K562 (cell line): ENCODE measurements around the gene SLC22A16. TPM values are rescaled to one million over a fixed set of nuclear protein-coding genes. Genes with fewer than 3 reads are reported as not detected.

Experiments used
- ATAC-seq: fragments of 200-7000 bp; cut with Tn5 transposase; 3 replicates; pipeline ENCODE4 v1.9.1; 2020; ENCODE audit warnings: moderate library complexity
- BruUV-seq: library from RNA; stranded (reverse); fragments of 400-500 nt; replicated peaks from 2 replicates; lab custom pipeline; 2021; lab: Mats Ljungman, UMichigan
- CTCF ChIA-PET: fragments of 300-600 bp; formaldehyde crosslinking; extraction: SDS; loops from one replicate; lab custom pipeline; 2021; ENCODE audit warnings: low intra/inter-chr PET ratio; lab: Yijun Ruan, JAX
- POLR2A ChIA-PET: fragments of 300-600, 350-650 bp; sonication (Branson Sonifier 250); formaldehyde crosslinking; extraction: SDS; loops from one replicate; lab custom pipeline; 2021; ENCODE audit warnings: antibody characterized with exemption, inconsistent platforms; lab: Yijun Ruan, JAX
- DNase-seq, 4 experiments: peaks; one replicate each; pipeline versions ENCODE4 v3.0.0 to v3.0.0-alpha.2; 2011 to 2018; ENCODE audit warnings: low spot score in 3 of 4, mixed read lengths in 3 of 4; ENCODE audit errors: extremely low read depth in 1 of 4
- FAIRE-seq: peaks from 2 replicates; lab custom pipeline; 2011; peaks lifted over from hg19 to GRCh38; lab: Jason Lieb, UNC
- H2AFZ ChIP-seq: 2 replicates; pipeline ENCODE4 v1.6.0; 2011; ENCODE audit warnings: low read depth, low read length, control low read depth, inconsistent platforms
- H3K27ac ChIP-seq: fragments of 200-600 bp; 3 replicates; pipeline ENCODE4 v1.8.0; 2011; ENCODE audit warnings: low read depth, mild to moderate bottlenecking, control low read depth, inconsistent platforms, low read length, moderate library complexity, mixed read lengths; ENCODE audit errors: extremely low read depth
- H3K27me3 ChIP-seq, 2 experiments: fragments of 300-600 bp in 1 of 2; 2 replicates in 1 of 2; 3 replicates in 1 of 2; pipeline versions ENCODE4 v1.6.0 to v1.8.0; 2011; ENCODE audit warnings: inconsistent platforms in 2 of 2, low read length in 2 of 2, mild to moderate bottlenecking in 1 of 2, mixed read lengths in 1 of 2, moderate library complexity in 1 of 2; ENCODE audit not compliant: control insufficient read depth in 2 of 2, insufficient read depth in 2 of 2
- H3K36me3 ChIP-seq: fragments of 300-600 bp; 3 replicates; pipeline ENCODE4 v1.8.0; 2011; ENCODE audit warnings: mild to moderate bottlenecking, low read length, inconsistent platforms; ENCODE audit not compliant: control insufficient read depth, insufficient read depth
- H3K4me1 ChIP-seq, 2 experiments: fragments of 200-600 bp in 1 of 2; replicated peaks in 1 of 2; 2 replicates in 1 of 2; 3 replicates in 1 of 2; pipeline versions ENCODE4 v1.5.1 to v1.8.0; 2011; ENCODE audit warnings: inconsistent platforms in 2 of 2, low read length in 2 of 2, mild to moderate bottlenecking in 1 of 2, mixed read lengths in 1 of 2, moderate library complexity in 1 of 2; ENCODE audit not compliant: control insufficient read depth in 2 of 2, insufficient read depth in 2 of 2
- H3K4me2 ChIP-seq: 2 replicates; pipeline ENCODE4 v1.6.1; 2011; ENCODE audit warnings: low read length, control low read depth, inconsistent platforms, mixed read lengths; ENCODE audit not compliant: insufficient read depth
- H3K4me3 ChIP-seq: fragments of 200-600 bp; sonication (generic), shearing (Covaris generic); 2 replicates; pipeline ENCODE4 v1.5.1; 2016; ENCODE audit warnings: control low read depth, inconsistent platforms
- H3K79me2 ChIP-seq: fragments of 200-600 bp; 3 replicates; pipeline ENCODE4 v1.8.0; 2011; ENCODE audit warnings: low read length, inconsistent platforms; ENCODE audit not compliant: control insufficient read depth, insufficient read depth
- H3K9ac ChIP-seq, 2 experiments: 2 replicates each; pipeline versions ENCODE4 v1.6.0 to v1.6.1; 2011; ENCODE audit warnings: low read depth in 2 of 2, low read length in 2 of 2, control low read depth in 1 of 2, inconsistent platforms in 1 of 2, mild to moderate bottlenecking in 1 of 2, mixed read lengths in 1 of 2; ENCODE audit not compliant: insufficient read depth in 1 of 2
- H3K9me1 ChIP-seq: one replicate; pipeline ENCODE4 v1.6.0; 2011; ENCODE audit warnings: inconsistent platforms, mild to moderate bottlenecking, low read length, moderate library complexity; ENCODE audit not compliant: control insufficient read depth, insufficient read depth
- H3K9me3 ChIP-seq: replicated peaks from 2 replicates; pipeline ENCODE4 v1.5.1; 2011; ENCODE audit warnings: low read depth, low read length, inconsistent platforms; ENCODE audit not compliant: control insufficient read depth, insufficient read depth
- H4K20me1 ChIP-seq: replicated peaks from 2 replicates; pipeline ENCODE4 v1.6.1; 2011; ENCODE audit warnings: low read length, inconsistent platforms, mixed read lengths; ENCODE audit not compliant: control insufficient read depth, insufficient read depth
- CBFA2T2 ChIP-seq: fragments of 450-650 bp; conservative IDR thresholded peaks from 2 replicates; pipeline ENCODE4 v1.6.1; 2017; ENCODE audit warnings: mild to moderate bottlenecking
- GABPA ChIP-seq: fragments of 200-800 bp; sonication (Bioruptor generic); conservative IDR thresholded peaks from 2 replicates; pipeline ENCODE4 v1.6.1; 2016; ENCODE audit warnings: low read depth, missing genetic modification characterization, missing compliant biosample characterization
- LCOR ChIP-seq: sonication (generic); formaldehyde crosslinking; IDR thresholded peaks from 2 replicates; pipeline ENCODE4 v1.8.0; 2022; ENCODE audit warnings: mild to moderate bottlenecking, missing genetic modification reagents
- POLR3A ChIP-seq: IDR thresholded peaks from 2 replicates; pipeline ENCODE4 v1.6.1; 2011; ENCODE audit warnings: borderline replicate concordance, mild to moderate bottlenecking, moderate library complexity; ENCODE audit not compliant: insufficient read length, insufficient read depth; ENCODE audit errors: extremely low read depth
- PYGO2 ChIP-seq: fragments of 450-650 bp; IDR thresholded peaks from 2 replicates; pipeline ENCODE4 v1.6.1; 2016; ENCODE audit warnings: mild to moderate bottlenecking, missing genetic modification characterization, moderate library complexity, missing compliant biosample characterization
- SNRNP70 ChIP-seq: fragments of 200-400 bp; formaldehyde crosslinking; optimal IDR thresholded peaks from 2 replicates; pipeline ENCODE3; 2017; ENCODE audit warnings: low read depth, low read length
- TAL1 ChIP-seq: fragments of 450-650 bp; IDR thresholded peaks from 2 replicates; pipeline ENCODE4 v1.6.1; 2016; ENCODE audit warnings: mild to moderate bottlenecking
- ZNF592 ChIP-seq: fragments of 450-650 bp; IDR thresholded peaks from 2 replicates; pipeline ENCODE4 v1.6.1; 2017; ENCODE audit warnings: antibody characterized with exemption, mild to moderate bottlenecking
- WGBS: fragments of 100-300 bp; shearing (Covaris generic); methylation state at CpG from one replicate; pipeline ENCODE4 v1.1.6; 2016; ENCODE audit warnings: low coverage, mixed read lengths; ENCODE audit not compliant: insufficient coverage; ENCODE audit errors: missing lambda C conversion rate; 5-methylcytosine and 5-hydroxymethylcytosine counted together
- in situ Hi-C: fragments of 300-500 bp; cut with MboI; formaldehyde crosslinking; loops from 4 replicates; pipeline ENCODE4 v1.15.0; 2018; ENCODE audit warnings: inconsistent platforms, mixed read lengths
- intact Hi-C: fragments of 100-400 bp; cut with micrococcal nuclease; formaldehyde crosslinking; loops from 2 replicates; pipeline ENCODE4 v1.14.2; 2022
- polyA plus RNA-seq, 8 experiments: library from polyadenylated mRNA; depleted of rRNA in 4 of 8; stranded (reverse) in 5 of 8; unstranded in 3 of 8; fragments of >200 nt; fragmentation: Nextera tagmentation in 2 of 8; fragmentation: Illumina TruSeq in 1 of 8; extraction: Ambion mirVana in 2 of 8; extraction: Trizol in 1 of 8; gene quantifications; 2 replicates each; pipeline versions ENCODE4 v1.2.1 to v1.2.3, GENCODE V29; 2011 to 2014; ENCODE audit warnings: inconsistent platforms in 1 of 8, missing spikeins in 1 of 8
- total RNA-seq, 7 experiments: library from RNA; depleted of rRNA in 6 of 7; stranded (reverse); fragments of >200 nt in 6 of 7; fragmentation: Illumina TruSeq in 2 of 7; extraction: Trizol in 2 of 7; gene quantifications; 2 replicates each; pipeline versions ENCODE4 v1.2.1 to v1.2.3, GENCODE V29; 2011 to 2021; ENCODE audit warnings: low replicate concordance in 1 of 7
- TF ChIP-seq, protein P1 (sequence below): sonication (generic); formaldehyde crosslinking; IDR thresholded peaks from 2 replicates; pipeline ENCODE4 v1.8.0; 2022; ENCODE audit warnings: missing genetic modification reagents, mild to moderate bottlenecking, borderline replicate concordance
- TF ChIP-seq, protein P2 (sequence below), 3 experiments: IDR thresholded peaks in 2 of 3; conservative IDR thresholded peaks in 1 of 3; 2 replicates each; pipeline ENCODE4 v1.5.1; 2011 to 2012; ENCODE audit warnings: low read length in 3 of 3, mild to moderate bottlenecking in 3 of 3, control low read depth in 2 of 3, improper control_type of control experiment in 1 of 3, inconsistent platforms in 1 of 3, low read depth in 1 of 3, mixed read lengths in 1 of 3, moderate library complexity in 1 of 3; ENCODE audit not compliant: insufficient read depth in 2 of 3

SLC22A16 gene
- total and polyA plus RNA-seq, 9 of the 15 experiments (the other 6 are each of a cell fraction or from before 2014, with no cell fraction given): not detected

- TF ChIP-seq, protein P1, sequence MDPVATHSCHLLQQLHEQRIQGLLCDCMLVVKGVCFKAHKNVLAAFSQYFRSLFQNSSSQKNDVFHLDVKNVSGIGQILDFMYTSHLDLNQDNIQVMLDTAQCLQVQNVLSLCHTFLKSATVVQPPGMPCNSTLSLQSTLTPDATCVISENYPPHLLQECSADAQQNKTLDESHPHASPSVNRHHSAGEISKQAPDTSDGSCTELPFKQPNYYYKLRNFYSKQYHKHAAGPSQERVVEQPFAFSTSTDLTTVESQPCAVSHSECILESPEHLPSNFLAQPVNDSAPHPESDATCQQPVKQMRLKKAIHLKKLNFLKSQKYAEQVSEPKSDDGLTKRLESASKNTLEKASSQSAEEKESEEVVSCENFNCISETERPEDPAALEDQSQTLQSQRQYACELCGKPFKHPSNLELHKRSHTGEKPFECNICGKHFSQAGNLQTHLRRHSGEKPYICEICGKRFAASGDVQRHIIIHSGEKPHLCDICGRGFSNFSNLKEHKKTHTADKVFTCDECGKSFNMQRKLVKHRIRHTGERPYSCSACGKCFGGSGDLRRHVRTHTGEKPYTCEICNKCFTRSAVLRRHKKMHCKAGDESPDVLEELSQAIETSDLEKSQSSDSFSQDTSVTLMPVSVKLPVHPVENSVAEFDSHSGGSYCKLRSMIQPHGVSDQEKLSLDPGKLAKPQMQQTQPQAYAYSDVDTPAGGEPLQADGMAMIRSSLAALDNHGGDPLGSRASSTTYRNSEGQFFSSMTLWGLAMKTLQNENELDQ (CRISPR knock-in tag): no peak
- TF ChIP-seq TAL1 (no peak), POLR3A (no peak)
- TF ChIP-seq, protein P2, sequence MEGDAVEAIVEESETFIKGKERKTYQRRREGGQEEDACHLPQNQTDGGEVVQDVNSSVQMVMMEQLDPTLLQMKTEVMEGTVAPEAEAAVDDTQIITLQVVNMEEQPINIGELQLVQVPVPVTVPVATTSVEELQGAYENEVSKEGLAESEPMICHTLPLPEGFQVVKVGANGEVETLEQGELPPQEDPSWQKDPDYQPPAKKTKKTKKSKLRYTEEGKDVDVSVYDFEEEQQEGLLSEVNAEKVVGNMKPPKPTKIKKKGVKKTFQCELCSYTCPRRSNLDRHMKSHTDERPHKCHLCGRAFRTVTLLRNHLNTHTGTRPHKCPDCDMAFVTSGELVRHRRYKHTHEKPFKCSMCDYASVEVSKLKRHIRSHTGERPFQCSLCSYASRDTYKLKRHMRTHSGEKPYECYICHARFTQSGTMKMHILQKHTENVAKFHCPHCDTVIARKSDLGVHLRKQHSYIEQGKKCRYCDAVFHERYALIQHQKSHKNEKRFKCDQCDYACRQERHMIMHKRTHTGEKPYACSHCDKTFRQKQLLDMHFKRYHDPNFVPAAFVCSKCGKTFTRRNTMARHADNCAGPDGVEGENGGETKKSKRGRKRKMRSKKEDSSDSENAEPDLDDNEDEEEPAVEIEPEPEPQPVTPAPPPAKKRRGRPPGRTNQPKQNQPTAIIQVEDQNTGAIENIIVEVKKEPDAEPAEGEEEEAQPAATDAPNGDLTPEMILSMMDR (IDR thresholded peaks at IDR 0.05 in 2 of 3, conservative IDR thresholded peaks at IDR 0.05 in 1 of 3; ENCODE audit: insufficient read depth in 2 of 3, low read depth in 1 of 3, low read length in 3 of 3): no peak
- TF ChIP-seq, all 486 proteins: peak for 0
Measured at GRCh38 chr6:110486756-110487155, 10.3 kb upstream of the SLC22A16 start (continued).

GRCh38 chr6:110485491-110485890, 9.1 kb upstream of the SLC22A16 start:
- Histone ChIP-seq H3K9me1 (no peaks in the 10 kb centered on the region), H3K36me3 (no peaks in the 10 kb centered on the region), H3K9ac (no peak overlapping the region), H3K9me3 (no peaks in the 10 kb centered on the region), H4K20me1 (no peaks in the 10 kb centered on the region), H3K4me1 (no peaks in the 10 kb centered on the region; a peak in 1 of 5 replicates), H2AFZ (no peak overlapping the region; the same call in 1 of the 2 replicates), H3K79me2 (no peaks in the 10 kb centered on the region), H3K4me2 (no peak overlapping the region), H3K4me3 (no peak overlapping the region), H3K27ac (no peak overlapping the region), H3K27me3 (no peaks in the 10 kb centered on the region)
- CTCF ChIA-PET: no interaction called here
- POLR2A ChIA-PET: no interaction called here
- DNase-seq: no peak
- no peak for FAIRE-seq
- ATAC-seq: no peak
- no TSS peak for BruUV-seq
- in situ Hi-C loops: no loop called here
- intact Hi-C loops: no loop called here
- 1% methylated on average over 5 of the region's 5 CpGs for WGBS
- TF ChIP-seq SNRNP70: no peak
- no peak for TF ChIP-seq CBFA2T2
- no peak for TF ChIP-seq PYGO2 (tag)
- no peak for TF ChIP-seq ZNF592
- TF ChIP-seq LCOR (CRISPR knock-in tag): no peak
- peak; percentile 44 for TF ChIP-seq GABPA (tag)
